ENCODE data around the gene EHD4.

GRCh38 chr15:41914411-41914810, 57.9 kb downstream of the EHD4 start:
- TF ChIP-seq CBX8 (IDR thresholded peaks at IDR 0.05; ENCODE audit: borderline replicate concordance, extremely low read depth, low read depth, low read length, poor library complexity, severe bottlenecking) (no peak), BACH1 (tag; IDR thresholded peaks at IDR 0.05) (no peak), RFX5 (IDR thresholded peaks at IDR 0.05; ENCODE audit: low read depth, low read length) (no peak), CTCF (IDR thresholded peaks at IDR 0.05 in 2 of 3, conservative IDR thresholded peaks at IDR 0.05 in 1 of 3; ENCODE audit: insufficient read depth in 2 of 3, low read depth in 1 of 3, low read length in 3 of 3) (no peak), ZNF740 (CRISPR knock-in tag; IDR thresholded peaks at IDR 0.05) (no peak), ZNF740 (tag; IDR thresholded peaks at IDR 0.05) (no peak)

All from K562 (cell line).